ENCODE measurements around the gene VILL.

Gene VILL

DNA sequence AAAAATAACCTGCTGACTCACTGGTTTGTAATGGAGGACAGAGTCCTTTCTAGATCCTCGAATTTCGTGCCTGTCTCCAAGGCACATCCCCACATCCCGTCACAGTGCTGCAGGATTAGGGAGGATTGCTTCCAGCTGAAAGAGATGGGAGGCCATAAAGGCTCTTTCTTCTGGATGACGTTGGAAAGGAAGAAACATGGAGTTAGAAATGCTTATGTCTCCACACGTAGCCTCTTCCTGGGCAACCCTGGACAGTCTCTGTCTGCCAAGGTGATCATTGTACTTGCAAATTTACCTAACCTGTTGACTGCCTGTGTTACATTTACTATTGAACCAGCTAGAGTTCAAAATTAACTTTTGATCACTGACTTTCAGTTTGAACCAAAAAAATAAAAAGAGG, 27.6 kb upstream of the VILL start:
- Histone ChIP-seq H3K9me2 (replicated peaks; ENCODE audit: insufficient read depth, low read length) (no peaks in the 10 kb centered on the region), H3K4me1 (ENCODE audit: low read length) (no peaks in the 10 kb centered on the region), H4K20me1 (ENCODE audit: insufficient read depth, low read length) (no peaks in the 10 kb centered on the region), H3K4me3 (ENCODE audit: low read length) (no peak overlapping the region), H3K79me2 (ENCODE audit: low read length) (no peaks in the 10 kb centered on the region), H3K27me3 (replicated peaks; ENCODE audit: insufficient read depth, low read length) (no peaks in the 10 kb centered on the region), H3F3A (ENCODE audit: insufficient read depth, low read length) (no peaks in the 10 kb centered on the region), H3K9ac (ENCODE audit: low read length) (no peak overlapping the region), H3K4me2 (ENCODE audit: low read depth, low read length) (no peak overlapping the region), H3K36me3 (replicated peaks; ENCODE audit: insufficient read depth, low read length) (no peaks in the 10 kb centered on the region), H2AFZ (ENCODE audit: low read length) (no peak overlapping the region), H3K9me3 (replicated peaks; ENCODE audit: insufficient read depth, low read length) (no peaks in the 10 kb centered on the region), H3K27ac (ENCODE audit: low read length) (no peak overlapping the region)
- TF ChIP-seq EZH2phosphoT487 (IDR thresholded peaks at IDR 0.05; ENCODE audit: low read length) (no peak), EZH2 (optimal IDR thresholded peaks at IDR 0.05; ENCODE audit: low read depth, low read length) (no peak)
- TF ChIP-seq, protein P1, sequence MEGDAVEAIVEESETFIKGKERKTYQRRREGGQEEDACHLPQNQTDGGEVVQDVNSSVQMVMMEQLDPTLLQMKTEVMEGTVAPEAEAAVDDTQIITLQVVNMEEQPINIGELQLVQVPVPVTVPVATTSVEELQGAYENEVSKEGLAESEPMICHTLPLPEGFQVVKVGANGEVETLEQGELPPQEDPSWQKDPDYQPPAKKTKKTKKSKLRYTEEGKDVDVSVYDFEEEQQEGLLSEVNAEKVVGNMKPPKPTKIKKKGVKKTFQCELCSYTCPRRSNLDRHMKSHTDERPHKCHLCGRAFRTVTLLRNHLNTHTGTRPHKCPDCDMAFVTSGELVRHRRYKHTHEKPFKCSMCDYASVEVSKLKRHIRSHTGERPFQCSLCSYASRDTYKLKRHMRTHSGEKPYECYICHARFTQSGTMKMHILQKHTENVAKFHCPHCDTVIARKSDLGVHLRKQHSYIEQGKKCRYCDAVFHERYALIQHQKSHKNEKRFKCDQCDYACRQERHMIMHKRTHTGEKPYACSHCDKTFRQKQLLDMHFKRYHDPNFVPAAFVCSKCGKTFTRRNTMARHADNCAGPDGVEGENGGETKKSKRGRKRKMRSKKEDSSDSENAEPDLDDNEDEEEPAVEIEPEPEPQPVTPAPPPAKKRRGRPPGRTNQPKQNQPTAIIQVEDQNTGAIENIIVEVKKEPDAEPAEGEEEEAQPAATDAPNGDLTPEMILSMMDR (IDR thresholded peaks at IDR 0.05; ENCODE audit: low read length), result no peak
- DNase-seq, result no peak

DNA sequence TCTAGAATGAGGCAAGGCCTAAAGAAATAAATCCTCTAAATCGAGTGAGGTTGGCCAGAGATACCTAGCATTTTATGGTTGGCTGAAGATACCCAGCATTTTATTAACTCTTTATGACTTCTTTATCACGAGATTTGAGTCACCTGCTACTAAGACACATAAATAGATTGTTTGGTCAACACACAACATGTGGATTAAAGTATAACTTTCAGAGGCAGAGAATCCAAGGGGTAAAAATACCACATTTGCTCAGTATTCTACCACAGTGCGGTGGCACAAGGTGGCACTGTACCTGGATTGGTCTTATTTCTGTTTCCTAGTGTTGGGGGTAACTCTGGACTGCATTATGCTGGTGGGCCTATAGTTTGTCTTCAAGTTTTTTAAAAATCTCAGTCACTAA, 27.0 kb upstream of the VILL start:
- H3K9ac ChIP-seq (ENCODE audit: low read length), result no peak overlapping the region
- no peaks in the 10 kb centered on the region for H3K9me3 ChIP-seq (replicated peaks; ENCODE audit: insufficient read depth, low read length)
- no peaks in the 10 kb centered on the region for H3F3A ChIP-seq (ENCODE audit: insufficient read depth, low read length)
- H3K36me3 ChIP-seq (replicated peaks; ENCODE audit: insufficient read depth, low read length), result no peaks in the 10 kb centered on the region
- no peaks in the 10 kb centered on the region for H3K79me2 ChIP-seq (ENCODE audit: low read length)
- H3K27ac ChIP-seq (ENCODE audit: low read length), result no peak overlapping the region
- H4K20me1 ChIP-seq (ENCODE audit: insufficient read depth, low read length), result no peaks in the 10 kb centered on the region
- DNase-seq, result no peak
- H3K27me3 ChIP-seq (replicated peaks; ENCODE audit: insufficient read depth, low read length), result no peaks in the 10 kb centered on the region
- TF ChIP-seq EZH2phosphoT487 (IDR thresholded peaks at IDR 0.05; ENCODE audit: low read length) (no peak), EZH2 (optimal IDR thresholded peaks at IDR 0.05; ENCODE audit: low read depth, low read length) (no peak)
- TF ChIP-seq, protein P1 (IDR thresholded peaks at IDR 0.05; ENCODE audit: low read length), result no peak
- no peak overlapping the region for H2AFZ ChIP-seq (ENCODE audit: low read length)
- H3K4me1 ChIP-seq (ENCODE audit: low read length), result no peaks in the 10 kb centered on the region
- no peak overlapping the region for H3K4me3 ChIP-seq (ENCODE audit: low read length)
- no peak overlapping the region for H3K4me2 ChIP-seq (ENCODE audit: low read depth, low read length)
- H3K9me2 ChIP-seq (replicated peaks; ENCODE audit: insufficient read depth, low read length), result no peaks in the 10 kb centered on the region

DNA sequence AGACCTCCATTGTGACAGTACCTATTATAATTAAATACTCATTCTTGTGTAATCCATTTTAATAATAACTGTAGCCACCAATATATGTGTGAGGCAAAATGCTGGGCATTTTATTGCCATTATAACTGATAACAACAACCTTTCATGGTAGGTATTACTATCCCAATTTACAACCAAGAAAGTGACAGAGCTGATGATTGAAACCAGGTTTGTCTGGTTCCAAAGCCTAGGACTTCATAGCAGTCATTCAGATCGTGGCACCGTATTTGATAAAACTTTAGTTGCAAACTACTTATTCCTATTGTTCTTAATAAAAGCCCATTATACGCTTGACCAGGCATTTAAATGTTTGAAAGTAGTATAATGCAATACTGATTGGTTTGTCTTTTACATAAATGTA, 26.4 kb upstream of the VILL start:
- Histone ChIP-seq H2AFZ (ENCODE audit: low read length) (no peak overlapping the region), H3K4me1 (ENCODE audit: low read length) (no peaks in the 10 kb centered on the region), H3K9me3 (replicated peaks; ENCODE audit: insufficient read depth, low read length) (no peaks in the 10 kb centered on the region), H3K4me2 (ENCODE audit: low read depth, low read length) (no peak overlapping the region), H3K27ac (ENCODE audit: low read length) (no peak overlapping the region), H3K27me3 (replicated peaks; ENCODE audit: insufficient read depth, low read length) (no peaks in the 10 kb centered on the region), H3K36me3 (replicated peaks; ENCODE audit: insufficient read depth, low read length) (no peaks in the 10 kb centered on the region), H3K4me3 (ENCODE audit: low read length) (no peak overlapping the region), H3K9ac (ENCODE audit: low read length) (no peak overlapping the region), H3K9me2 (replicated peaks; ENCODE audit: insufficient read depth, low read length) (no peaks in the 10 kb centered on the region), H3K79me2 (ENCODE audit: low read length) (no peaks in the 10 kb centered on the region), H4K20me1 (ENCODE audit: insufficient read depth, low read length) (no peaks in the 10 kb centered on the region), H3F3A (ENCODE audit: insufficient read depth, low read length) (no peaks in the 10 kb centered on the region)
- TF ChIP-seq, protein P1 (IDR thresholded peaks at IDR 0.05; ENCODE audit: low read length), result no peak
- no peak for TF ChIP-seq EZH2phosphoT487 (IDR thresholded peaks at IDR 0.05; ENCODE audit: low read length)
- no peak for TF ChIP-seq EZH2 (optimal IDR thresholded peaks at IDR 0.05; ENCODE audit: low read depth, low read length)
- no peak for DNase-seq
